HS-5 (cell line): ENCODE data around the gene NNMT.
"Not testable (repeated sequence)": the region's sequence is repeated elsewhere in the genome, so short reads cannot be mapped to it uniquely, and the experiment has no call there.

ENCODE experiments used
- DNase-seq: peaks from one replicate; pipeline ENCODE4 v3.0.0-alpha.2; 2012; ENCODE audit warnings: low read depth

Gene NNMT

DNA sequence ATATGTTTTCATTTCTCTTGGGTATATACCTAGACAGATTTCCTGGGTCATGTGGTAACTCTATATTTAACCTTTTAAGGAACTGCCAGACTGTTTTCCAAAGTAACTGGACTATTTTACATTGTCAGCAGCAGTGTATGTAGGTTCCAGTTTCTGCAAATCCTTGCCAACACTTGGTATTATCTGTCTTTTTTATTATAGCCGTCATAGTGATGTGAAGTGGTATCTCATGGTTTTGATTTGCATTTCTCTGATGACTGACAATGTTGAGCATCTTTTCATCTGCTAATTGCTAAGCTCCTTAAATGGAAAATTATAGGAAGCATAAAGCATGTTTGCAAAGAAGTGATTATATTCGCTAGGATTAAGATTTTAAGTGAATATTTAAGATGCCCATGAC, 13.9 kb downstream of the NNMT start:
- no peak for DNase-seq

DNA sequence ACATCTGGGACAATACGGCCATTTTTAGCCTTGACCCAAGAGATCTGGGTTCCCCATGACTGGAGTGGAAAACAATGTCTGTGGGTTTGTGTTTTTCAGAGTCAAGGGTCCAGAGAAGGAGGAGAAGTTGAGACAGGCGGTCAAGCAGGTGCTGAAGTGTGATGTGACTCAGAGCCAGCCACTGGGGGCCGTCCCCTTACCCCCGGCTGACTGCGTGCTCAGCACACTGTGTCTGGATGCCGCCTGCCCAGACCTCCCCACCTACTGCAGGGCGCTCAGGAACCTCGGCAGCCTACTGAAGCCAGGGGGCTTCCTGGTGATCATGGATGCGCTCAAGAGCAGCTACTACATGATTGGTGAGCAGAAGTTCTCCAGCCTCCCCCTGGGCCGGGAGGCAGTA, 15.7 kb downstream of the NNMT start:
- DNase-seq: no peak

DNA sequence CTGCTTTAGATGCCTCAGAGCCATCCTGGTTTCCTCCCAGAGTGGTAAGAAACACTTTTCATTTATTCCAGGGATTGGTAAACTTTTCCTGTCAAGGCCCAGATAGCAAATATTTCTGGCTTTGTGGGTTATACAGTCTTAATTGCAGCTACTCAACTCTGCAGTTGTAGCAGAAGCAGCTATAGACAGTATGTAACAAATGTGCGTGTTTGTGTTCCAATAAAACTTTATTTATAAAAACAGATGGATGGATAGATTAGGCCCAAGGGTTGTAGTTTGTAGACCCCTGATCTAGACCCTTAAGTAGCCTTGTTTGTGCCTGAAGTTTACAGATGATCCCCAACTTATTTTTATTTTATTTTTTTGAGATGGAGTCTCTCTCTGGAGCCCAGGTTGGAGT, 17.9 kb downstream of the NNMT start:
- no peak for DNase-seq

- DNase-seq: no peak
Observed at GRCh38 chr11:114315749-114316368, 19.7 kb downstream of the NNMT start.

DNA sequence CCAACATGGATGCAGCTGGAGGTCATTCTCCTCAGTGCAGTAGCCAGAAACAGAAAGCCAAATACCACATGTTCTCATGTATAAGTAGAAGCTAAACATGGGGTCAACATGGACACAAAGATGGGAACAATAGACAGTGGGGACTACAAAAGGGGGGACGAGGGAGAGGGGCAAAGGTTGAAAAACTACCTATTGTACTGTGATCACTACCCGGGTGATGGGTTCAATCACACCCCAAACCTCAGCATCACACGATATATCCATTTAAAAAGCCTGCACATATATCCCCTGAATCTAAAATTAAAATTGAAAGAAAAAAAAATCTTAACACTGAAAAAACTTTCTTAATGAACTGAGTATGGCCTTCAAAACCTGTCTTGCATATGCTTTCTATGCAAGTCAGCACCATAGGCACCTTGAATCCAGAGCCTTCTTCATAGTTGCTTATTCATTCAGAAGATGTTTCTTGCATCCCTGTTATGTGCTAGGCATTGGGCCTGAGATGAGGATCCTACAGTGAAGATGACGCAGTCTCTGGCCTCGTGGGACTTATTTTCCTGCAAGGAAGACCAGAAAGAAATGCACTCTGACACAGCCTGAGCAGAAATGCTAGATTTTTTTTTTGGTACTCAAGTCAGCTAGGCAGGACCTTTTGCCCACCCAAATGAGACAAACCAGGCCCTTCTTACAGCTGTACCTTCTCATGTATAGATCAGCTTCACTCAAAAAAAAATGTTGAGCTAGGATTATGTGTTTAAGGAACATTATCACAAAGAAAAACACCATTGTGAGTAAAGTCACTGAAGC, 21.0 kb downstream of the NNMT start:
- DNase-seq: no peak

DNA sequence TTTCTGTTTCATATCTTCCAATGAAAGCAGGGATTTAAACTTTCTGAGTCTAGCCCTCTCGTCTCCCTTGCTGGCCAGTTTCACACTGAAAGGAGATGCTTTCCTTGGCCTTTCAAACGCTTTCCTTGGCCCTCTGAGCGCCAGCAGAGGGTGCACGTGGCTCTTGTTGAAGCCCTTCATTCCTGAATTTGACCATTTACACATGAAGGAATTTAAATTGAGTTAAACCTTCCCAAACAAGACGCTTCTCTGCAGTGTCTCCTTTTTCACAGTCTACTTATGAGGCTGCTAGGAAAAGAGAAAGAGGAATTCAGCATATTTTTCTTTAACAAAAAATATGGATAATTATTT, 21.6 kb downstream of the NNMT start:
- DNase-seq: no peak

DNA sequence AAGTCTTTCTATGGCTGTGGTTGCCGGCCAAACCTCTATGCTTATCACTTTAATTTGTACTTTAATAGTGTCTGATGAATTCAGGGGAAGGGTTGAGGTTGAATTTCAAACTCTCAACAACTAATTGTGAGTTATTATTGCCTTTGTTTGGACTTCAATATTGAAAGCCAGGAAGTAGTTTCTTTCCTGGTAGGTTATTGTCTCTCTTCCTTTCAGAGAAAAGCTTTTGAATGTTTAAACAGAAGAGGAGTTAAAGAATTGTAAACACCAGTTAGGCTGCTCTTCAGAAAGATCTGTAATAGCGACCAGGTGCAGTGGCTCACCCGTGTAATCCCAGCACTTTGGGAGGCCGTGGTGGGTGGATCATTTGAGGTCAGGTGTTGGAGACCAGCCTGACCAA, 22.2 kb downstream of the NNMT start:
- DNase-seq: no peak

DNA sequence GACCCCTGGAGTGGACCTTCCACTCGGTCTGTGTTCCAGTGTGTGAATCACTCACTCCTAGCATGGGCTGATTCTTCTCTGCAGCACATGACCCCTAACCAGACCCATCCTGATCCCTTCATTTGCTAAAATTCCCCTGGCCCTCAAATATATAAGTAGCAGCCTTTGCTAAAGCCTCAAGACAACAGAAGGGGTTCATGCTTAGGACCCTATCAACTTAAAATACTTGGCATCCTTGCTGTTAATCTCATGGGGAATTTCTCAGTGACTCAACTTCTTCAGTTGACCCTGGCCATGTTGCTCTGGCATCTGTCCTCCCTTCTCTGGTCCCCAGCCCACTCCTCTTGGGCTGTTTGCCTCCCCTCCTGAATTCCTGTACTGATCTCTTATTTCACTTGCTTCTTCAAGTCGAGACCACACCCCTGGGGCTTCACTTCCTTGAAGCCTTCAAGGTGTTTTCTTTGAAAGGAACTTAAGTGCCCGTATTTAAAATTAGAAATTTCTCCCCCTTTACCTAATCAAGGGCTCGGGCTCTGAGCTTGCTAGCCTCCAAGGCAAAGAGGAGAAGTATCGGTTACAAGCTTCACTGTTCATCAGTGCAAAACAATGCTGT, 23.6 kb downstream of the NNMT start:
- DNase-seq: no peak

- DNase-seq: peak; percentile 70
Observed at GRCh38 chr11:114321621-114322257, 25.5 kb downstream of the NNMT start.

DNA sequence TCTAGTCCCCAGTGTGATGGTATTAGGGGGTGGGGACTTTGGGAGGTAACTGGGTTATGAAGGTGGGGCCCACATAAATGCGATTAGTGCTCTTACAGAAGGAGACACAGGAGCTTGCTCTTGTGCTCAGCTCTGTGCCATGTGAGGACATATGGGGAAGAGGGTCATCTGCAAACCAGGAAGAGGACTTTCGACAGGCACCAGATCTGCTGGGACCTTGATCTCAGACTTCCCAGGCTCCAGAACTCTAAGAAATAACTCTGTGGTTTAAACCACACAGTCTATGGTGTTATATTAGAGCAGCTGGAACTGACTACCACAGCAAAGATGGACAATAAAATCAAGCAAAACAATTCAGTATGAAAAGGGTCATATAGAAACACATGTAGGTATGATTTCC, 26.7 kb downstream of the NNMT start:
- DNase-seq: no peak

DNA sequence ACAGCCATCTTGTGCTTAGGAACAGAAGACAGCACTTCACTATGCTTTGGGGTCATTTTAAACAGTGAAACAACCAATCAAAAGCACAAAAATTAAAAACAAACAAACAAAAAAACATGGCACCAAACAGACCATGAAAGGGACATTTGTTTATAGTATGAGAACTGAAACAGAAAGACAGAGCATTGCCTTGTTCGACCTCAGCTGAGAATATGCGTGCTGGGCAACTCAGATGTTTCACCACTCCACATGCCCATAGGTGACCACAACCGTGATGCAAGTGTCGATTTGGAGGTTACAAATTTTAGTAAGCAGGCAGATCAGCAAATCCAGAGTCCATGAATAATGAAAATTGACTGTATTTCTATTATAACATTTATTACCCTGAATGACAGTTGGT, 30.0 kb downstream of the NNMT start:
- no peak for DNase-seq

DNA sequence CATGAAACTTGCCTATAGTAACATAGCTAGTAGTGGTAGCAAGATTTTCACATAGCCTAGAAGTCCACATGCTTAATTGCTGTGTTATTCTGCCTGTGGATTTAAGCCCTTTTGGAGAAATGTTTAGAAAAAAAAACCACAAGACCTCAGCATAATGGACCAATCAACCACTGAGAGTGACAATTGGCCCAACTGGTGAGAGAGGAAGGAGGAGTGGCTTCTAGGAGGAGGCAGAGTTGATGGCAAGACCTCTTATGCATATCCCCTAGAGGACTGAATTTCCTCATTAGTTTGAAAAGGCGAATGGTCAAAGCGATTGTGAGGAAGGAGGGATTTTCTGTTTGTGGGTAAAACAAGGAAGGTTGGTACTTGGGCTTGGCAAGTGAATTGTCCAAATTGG, 30.6 kb downstream of the NNMT start:
- no peak for DNase-seq

DNA sequence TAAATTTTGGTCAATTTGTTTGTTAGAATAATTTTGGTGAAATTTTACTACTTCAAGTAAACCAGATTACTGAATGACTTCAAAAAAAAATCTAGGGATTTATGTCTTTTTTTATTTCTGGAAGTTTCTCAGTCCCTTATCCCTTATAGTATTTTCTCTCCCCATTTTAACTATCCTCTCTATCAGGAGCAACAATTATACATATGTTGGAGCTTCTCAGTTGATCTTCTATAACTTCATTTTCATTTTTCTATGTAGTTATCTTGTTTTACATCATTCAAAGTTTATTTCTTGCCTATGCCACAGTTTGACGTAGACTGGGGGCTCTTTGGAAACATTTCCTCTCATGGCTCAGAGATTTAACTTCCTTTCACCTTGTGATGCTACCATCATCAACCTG, 34.2 kb downstream of the NNMT start:
- DNase-seq: no peak

DNA sequence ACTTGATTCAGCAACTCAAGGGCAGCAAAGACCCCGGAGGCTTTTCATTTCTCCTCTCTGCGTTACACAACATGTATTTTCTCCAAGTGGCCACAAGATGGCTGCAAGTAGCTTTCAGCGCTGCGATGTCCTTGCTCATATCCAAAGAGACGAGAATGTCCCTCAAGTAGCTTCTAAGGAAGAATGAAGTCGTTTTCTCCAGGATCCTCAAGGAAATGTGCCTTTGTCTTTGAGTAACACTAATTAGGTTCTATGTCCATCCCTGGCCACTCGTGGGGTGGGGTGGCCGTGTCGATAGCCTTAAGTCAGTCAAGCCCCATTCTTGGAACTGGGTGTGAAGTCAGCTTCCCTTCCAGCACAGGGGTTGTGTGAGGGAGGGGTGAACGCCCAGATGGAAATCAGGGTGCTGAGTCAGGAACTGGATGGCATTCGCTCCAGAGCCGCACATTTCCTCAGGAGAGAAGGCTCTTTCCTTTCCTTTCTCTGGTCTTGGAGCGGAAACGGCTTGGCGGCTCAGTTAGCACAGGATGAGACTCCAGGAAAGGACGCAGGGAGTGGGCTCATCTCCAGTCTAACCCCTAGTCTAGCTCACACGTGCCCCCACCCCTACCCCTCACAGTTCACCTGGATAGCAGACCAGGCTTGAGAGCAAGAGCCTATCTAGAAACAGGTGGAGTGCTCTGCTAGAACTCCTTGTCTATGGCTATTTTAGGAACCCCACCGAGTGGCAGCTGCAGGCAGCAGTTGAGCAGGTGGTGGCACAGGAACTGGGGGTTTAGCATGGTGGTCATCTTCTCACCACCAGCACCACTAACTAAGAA, 44.3 kb downstream of the NNMT start:
- DNase-seq: peak; percentile 69

DNA sequence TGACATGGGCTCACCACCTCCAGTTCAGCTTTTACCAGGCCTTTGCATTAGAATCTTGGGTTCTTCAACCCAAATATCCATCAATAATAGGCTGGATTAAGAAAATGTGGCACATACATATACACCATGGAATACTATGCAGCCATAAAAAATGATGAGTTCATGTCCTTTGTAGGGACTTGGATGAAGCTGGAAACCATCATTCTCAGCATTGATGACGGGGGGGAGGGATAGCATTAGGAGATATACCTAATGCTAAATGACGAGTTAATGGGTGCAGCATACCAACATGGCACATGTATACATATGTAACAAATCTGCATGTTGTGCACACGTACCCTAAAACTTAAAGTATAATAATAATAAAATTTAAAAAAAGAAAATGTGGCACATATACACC, 45.5 kb downstream of the NNMT start:
- DNase-seq: not testable (repeated sequence)

GRCh38 chr11:114342476-114342875, 46.3 kb downstream of the NNMT start:
- no peak for DNase-seq

GRCh38 chr11:114343020-114343419, 46.8 kb downstream of the NNMT start:
- no peak for DNase-seq

DNA sequence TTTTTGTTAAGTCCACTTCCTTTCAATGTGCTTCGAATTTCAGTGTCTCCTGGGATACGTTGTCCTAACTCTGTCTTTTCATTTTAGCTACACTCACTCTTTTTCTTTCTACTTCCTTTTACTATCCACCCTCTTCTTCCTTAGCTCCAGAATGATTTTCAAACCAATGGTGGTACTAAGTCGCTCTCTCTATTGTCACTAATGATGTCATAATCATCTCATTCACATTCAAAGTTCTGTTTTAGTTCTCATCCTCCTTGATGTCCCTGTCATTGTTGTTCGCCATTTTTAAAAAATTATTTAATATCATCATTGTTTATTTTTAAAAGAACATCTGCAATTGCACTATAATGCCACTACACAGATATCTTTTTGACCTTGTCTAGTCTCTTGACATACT, 47.3 kb downstream of the NNMT start:
- DNase-seq: no peak

DNA sequence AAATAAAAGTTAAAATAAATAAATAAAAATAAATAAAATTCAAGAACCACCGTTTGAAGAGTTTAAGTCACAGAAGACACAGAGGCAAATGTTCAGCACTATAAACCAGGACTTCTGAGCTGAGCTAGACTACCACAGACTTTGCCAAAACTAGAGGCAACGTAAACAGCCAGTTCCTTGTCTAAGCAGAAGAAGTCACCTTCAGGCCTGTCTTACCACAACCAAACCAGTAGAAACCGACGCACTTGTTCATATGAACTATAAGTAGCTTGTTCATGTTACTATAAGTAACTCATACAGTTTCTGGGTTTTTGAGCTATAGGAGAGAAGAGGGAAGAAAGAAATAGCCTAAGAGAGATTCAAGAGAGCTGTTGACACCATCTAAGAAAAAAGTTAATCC, 48.3 kb downstream of the NNMT start:
- no peak for DNase-seq

DNA sequence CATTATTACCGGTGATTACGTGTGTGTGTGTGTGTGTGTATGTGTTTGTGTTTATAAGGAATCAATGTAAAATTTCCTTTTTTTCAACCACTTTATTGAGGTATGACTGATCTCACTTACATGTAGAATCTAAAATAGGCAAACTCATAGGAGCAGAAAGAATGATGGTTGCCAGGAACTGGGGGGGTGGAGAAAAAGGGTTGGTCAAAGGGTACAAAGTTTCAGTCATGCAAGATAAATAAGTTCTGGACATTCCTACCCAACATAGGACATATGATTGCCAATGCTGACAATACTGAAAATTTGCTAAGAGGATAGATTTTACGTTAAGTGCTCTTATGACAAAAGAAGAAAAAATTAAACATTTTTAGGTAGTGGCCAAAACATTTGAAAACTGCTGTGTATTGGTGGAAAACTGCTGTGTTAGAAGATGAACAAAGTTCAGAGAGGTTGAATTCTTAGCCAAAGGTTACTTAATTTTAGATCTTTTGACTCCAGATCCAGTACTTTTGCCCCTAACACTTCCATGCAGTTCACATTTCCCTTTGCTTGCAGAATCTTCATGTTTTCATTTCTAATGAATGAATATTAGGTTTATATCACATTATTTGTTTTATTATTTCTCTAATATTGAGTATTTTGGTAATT, 49.5 kb downstream of the NNMT start:
- DNase-seq: no peak

GRCh38 chr11:114346709-114347141, 50.5 kb downstream of the NNMT start:
- no peak for DNase-seq
